ENCODE data around the gene LRMDA. TPM values are rescaled to one million over a fixed set of nuclear protein-coding genes. Genes with fewer than 3 reads are reported as not detected.

The LRMDA gene
- polyA plus RNA-seq, 2 of the 4 experiments (the other 2 are of a cell fraction): 4.6 to 5.2 TPM

GRCh38 chr10:75861582-75861981 is 430.2 kb downstream of the LRMDA start (continued):
- no peak for TF ChIP-seq FOXS1 (CRISPR knock-in tag; IDR thresholded peaks at IDR 0.05)
- TF ChIP-seq GATA3 (IDR thresholded peaks at IDR 0.05; ENCODE audit: borderline replicate concordance): no peak
- no peak for TF ChIP-seq FOSL2 (IDR thresholded peaks at IDR 0.05)
- TF ChIP-seq FOSL2 (CRISPR knock-in tag; IDR thresholded peaks at IDR 0.05): no peak
- no peak for TF ChIP-seq POLR2AphosphoS2 (conservative IDR thresholded peaks at IDR 0.05; ENCODE audit: low read length)

DNA sequence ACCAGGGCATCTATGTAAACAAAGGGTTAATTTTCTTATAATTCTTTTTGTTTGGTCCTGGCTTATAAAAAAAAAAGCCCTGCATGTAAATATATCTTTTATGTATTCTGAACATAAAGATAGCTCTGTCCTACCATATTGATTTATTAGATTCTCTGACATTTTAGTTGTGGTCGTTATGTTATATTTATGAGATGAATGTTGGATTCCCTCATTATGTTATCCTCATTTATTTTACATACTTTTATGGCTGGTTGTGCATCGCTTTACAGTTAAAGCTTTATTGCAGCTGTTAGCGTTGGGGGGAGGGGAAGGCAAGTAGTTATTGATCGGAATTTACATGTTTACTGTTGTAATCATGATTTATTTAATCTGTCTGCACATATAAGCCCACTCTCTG is 431.5 kb downstream of the LRMDA start:
- no peak for DNase-seq (ENCODE audit: low read depth in 1 of 2, low spot score in 1 of 2)
- H3K27ac ChIP-seq: no peak overlapping the region
- no peak for FAIRE-seq
- ChIA-PET CTCF (interaction anchor here (0.8 kb wide), 1 partner anchor 17 kb away, joined by 3 read pairs; no protein-coding TSS in a partner anchor), POLR2A (no interaction called here)
- no peak overlapping the region for H3K4me3 ChIP-seq
- no peak for ATAC-seq
- H3K9me3 ChIP-seq: no peaks in the 10 kb centered on the region
- WGBS (ENCODE audit: missing lambda C conversion rate): 52% methylated on average over 4 of the region's 4 CpGs
- no peak overlapping the region for H3K4me2 ChIP-seq
- TF ChIP-seq, protein P1, sequence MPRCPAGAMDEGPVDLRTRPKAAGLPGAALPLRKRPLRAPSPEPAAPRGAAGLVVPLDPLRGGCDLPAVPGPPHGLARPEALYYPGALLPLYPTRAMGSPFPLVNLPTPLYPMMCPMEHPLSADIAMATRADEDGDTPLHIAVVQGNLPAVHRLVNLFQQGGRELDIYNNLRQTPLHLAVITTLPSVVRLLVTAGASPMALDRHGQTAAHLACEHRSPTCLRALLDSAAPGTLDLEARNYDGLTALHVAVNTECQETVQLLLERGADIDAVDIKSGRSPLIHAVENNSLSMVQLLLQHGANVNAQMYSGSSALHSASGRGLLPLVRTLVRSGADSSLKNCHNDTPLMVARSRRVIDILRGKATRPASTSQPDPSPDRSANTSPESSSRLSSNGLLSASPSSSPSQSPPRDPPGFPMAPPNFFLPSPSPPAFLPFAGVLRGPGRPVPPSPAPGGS (IDR thresholded peaks at IDR 0.05): no peak
- TF ChIP-seq FOSL2 (IDR thresholded peaks at IDR 0.05): no peak
- TF ChIP-seq FOSL2 (CRISPR knock-in tag; IDR thresholded peaks at IDR 0.05): no peak
- H3K4me1 ChIP-seq: no peaks in the 10 kb centered on the region

GRCh38 chr10:75864717-75865116 is 433.3 kb downstream of the LRMDA start:
- ChIA-PET CTCF (interaction anchor here (0.7 kb wide), 1 partner anchor 416 kb away, joined by 3 read pairs; no protein-coding TSS in a partner anchor), POLR2A (no interaction called here)
- no peak overlapping the region for H3K4me2 ChIP-seq
- TF ChIP-seq ELK1 (IDR thresholded peaks at IDR 0.05; ENCODE audit: low read depth, low read length) (no peak), MYC (IDR thresholded peaks at IDR 0.05; ENCODE audit: borderline replicate concordance, low read length) (no peak), JUNB (IDR thresholded peaks at IDR 0.05) (no peak), CHD4 (IDR thresholded peaks at IDR 0.05; ENCODE audit: borderline replicate concordance) (no peak), CEBPB (IDR thresholded peaks at IDR 0.05) (no peak), SREBF2 (IDR thresholded peaks at IDR 0.05) (no peak), FOXS1 (CRISPR knock-in tag; IDR thresholded peaks at IDR 0.05) (no peak), USF2 (IDR thresholded peaks at IDR 0.05) (no peak), MAZ (IDR thresholded peaks at IDR 0.05; ENCODE audit: borderline replicate concordance, low read depth, low read length) (no peak), CHD2 (IDR thresholded peaks at IDR 0.05; ENCODE audit: low read length, partially characterized antibody) (no peak), KDM1A (IDR thresholded peaks at IDR 0.05; ENCODE audit: low read depth) (no peak), ESRRA (IDR thresholded peaks at IDR 0.05; ENCODE audit: borderline replicate concordance, low read length) (no peak)
- TF ChIP-seq, protein P1 (IDR thresholded peaks at IDR 0.05): no peak
- TF ChIP-seq, protein P2, sequence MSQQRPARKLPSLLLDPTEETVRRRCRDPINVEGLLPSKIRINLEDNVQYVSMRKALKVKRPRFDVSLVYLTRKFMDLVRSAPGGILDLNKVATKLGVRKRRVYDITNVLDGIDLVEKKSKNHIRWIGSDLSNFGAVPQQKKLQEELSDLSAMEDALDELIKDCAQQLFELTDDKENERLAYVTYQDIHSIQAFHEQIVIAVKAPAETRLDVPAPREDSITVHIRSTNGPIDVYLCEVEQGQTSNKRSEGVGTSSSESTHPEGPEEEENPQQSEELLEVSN (IDR thresholded peaks at IDR 0.05; ENCODE audit: borderline replicate concordance, low read depth): no peak
- TF ChIP-seq, protein P3, sequence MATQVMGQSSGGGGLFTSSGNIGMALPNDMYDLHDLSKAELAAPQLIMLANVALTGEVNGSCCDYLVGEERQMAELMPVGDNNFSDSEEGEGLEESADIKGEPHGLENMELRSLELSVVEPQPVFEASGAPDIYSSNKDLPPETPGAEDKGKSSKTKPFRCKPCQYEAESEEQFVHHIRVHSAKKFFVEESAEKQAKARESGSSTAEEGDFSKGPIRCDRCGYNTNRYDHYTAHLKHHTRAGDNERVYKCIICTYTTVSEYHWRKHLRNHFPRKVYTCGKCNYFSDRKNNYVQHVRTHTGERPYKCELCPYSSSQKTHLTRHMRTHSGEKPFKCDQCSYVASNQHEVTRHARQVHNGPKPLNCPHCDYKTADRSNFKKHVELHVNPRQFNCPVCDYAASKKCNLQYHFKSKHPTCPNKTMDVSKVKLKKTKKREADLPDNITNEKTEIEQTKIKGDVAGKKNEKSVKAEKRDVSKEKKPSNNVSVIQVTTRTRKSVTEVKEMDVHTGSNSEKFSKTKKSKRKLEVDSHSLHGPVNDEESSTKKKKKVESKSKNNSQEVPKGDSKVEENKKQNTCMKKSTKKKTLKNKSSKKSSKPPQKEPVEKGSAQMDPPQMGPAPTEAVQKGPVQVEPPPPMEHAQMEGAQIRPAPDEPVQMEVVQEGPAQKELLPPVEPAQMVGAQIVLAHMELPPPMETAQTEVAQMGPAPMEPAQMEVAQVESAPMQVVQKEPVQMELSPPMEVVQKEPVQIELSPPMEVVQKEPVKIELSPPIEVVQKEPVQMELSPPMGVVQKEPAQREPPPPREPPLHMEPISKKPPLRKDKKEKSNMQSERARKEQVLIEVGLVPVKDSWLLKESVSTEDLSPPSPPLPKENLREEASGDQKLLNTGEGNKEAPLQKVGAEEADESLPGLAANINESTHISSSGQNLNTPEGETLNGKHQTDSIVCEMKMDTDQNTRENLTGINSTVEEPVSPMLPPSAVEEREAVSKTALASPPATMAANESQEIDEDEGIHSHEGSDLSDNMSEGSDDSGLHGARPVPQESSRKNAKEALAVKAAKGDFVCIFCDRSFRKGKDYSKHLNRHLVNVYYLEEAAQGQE (IDR thresholded peaks at IDR 0.05): no peak
- TF ChIP-seq, protein P4, sequence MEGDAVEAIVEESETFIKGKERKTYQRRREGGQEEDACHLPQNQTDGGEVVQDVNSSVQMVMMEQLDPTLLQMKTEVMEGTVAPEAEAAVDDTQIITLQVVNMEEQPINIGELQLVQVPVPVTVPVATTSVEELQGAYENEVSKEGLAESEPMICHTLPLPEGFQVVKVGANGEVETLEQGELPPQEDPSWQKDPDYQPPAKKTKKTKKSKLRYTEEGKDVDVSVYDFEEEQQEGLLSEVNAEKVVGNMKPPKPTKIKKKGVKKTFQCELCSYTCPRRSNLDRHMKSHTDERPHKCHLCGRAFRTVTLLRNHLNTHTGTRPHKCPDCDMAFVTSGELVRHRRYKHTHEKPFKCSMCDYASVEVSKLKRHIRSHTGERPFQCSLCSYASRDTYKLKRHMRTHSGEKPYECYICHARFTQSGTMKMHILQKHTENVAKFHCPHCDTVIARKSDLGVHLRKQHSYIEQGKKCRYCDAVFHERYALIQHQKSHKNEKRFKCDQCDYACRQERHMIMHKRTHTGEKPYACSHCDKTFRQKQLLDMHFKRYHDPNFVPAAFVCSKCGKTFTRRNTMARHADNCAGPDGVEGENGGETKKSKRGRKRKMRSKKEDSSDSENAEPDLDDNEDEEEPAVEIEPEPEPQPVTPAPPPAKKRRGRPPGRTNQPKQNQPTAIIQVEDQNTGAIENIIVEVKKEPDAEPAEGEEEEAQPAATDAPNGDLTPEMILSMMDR (IDR thresholded peaks at IDR 0.05): no peak
- TF ChIP-seq, protein P5, sequence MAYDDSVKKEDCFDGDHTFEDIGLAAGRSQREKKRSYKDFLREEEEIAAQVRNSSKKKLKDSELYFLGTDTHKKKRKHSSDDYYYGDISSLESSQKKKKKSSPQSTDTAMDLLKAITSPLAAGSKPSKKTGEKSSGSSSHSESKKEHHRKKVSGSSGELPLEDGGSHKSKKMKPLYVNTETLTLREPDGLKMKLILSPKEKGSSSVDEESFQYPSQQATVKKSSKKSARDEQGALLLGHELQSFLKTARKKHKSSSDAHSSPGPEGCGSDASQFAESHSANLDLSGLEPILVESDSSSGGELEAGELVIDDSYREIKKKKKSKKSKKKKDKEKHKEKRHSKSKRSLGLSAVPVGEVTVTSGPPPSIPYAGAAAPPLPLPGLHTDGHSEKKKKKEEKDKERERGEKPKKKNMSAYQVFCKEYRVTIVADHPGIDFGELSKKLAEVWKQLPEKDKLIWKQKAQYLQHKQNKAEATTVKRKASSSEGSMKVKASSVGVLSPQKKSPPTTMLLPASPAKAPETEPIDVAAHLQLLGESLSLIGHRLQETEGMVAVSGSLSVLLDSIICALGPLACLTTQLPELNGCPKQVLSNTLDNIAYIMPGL (CRISPR knock-in tag; IDR thresholded peaks at IDR 0.05; ENCODE audit: borderline replicate concordance): no peak
- FAIRE-seq: no peak
- H3K4me3 ChIP-seq: no peak overlapping the region
- no peak for ATAC-seq
- no peaks in the 10 kb centered on the region for H3K9me3 ChIP-seq
- no peak overlapping the region for H3K27ac ChIP-seq
- DNase-seq (ENCODE audit: low read depth in 1 of 2, low spot score in 1 of 2): no peak
- H3K4me1 ChIP-seq: no peaks in the 10 kb centered on the region

Data from A549 (cell line).